GM12891 (cell line): ENCODE results near the gene NEGR1.

Experiments used
- DNase-seq: peaks from one replicate; pipeline ENCODE4 v3.0.0; 2011; ENCODE audit warnings: low spot score; ENCODE audit not compliant: insufficient read length
- FAIRE-seq: peaks from 2 replicates; lab custom pipeline; 2011; peaks lifted over from hg19 to GRCh38; lab: Jason Lieb, UNC
- PAX5 ChIP-seq: IDR thresholded peaks from 2 replicates; pipeline ENCODE4 v1.6.1; 2011; ENCODE audit warnings: low read length, moderate library complexity, mild to moderate bottlenecking; ENCODE audit not compliant: insufficient read depth, severe bottlenecking
- POLR2A ChIP-seq: IDR thresholded peaks from 2 replicates; pipeline ENCODE4 v1.6.1; 2011; ENCODE audit warnings: low read depth, low read length, control low read depth
- POLR2AphosphoS5 ChIP-seq: IDR thresholded peaks from 2 replicates; pipeline ENCODE4 v1.6.1; 2011; ENCODE audit warnings: low read depth, low read length, control low read depth
- POU2F2 ChIP-seq: IDR thresholded peaks from 2 replicates; pipeline ENCODE4 v1.6.1; 2011; ENCODE audit warnings: low read depth, mild to moderate bottlenecking, control low read depth, low read length, moderate library complexity
- SPI1 ChIP-seq: IDR thresholded peaks from 2 replicates; pipeline ENCODE4 v1.6.1; 2011; ENCODE audit warnings: low read depth, low read length, control low read depth
- TAF1 ChIP-seq: IDR thresholded peaks from 2 replicates; pipeline ENCODE4 v1.6.1; 2011; ENCODE audit warnings: low read depth, low read length, control low read depth

Gene NEGR1

GRCh38 chr1:72063364-72064044 is 218.8 kb downstream of the NEGR1 start:
- DNase-seq (no peak), FAIRE-seq (no peak)
- no peak for TF ChIP-seq TAF1
- no peak for TF ChIP-seq POU2F2
- no peak for TF ChIP-seq PAX5

- no peak for DNase-seq
- no peak for TF ChIP-seq POU2F2
- TF ChIP-seq TAF1: no peak
- TF ChIP-seq PAX5: no peak
- TF ChIP-seq POLR2AphosphoS5: no peak
- no peak for FAIRE-seq
Observed at GRCh38 chr1:72062584-72062983, 219.8 kb downstream of the NEGR1 start.

GRCh38 chr1:72060466-72061245 is 221.7 kb downstream of the NEGR1 start:
- DNase-seq: no peak
- no peak for FAIRE-seq
- TF ChIP-seq TAF1 (no peak), POLR2A (no peak), SPI1 (no peak), POU2F2 (no peak), POLR2AphosphoS5 (no peak), PAX5 (no peak)

- DNase-seq: no peak
- TF ChIP-seq POLR2AphosphoS5: no peak
- no peak for TF ChIP-seq PAX5
- TF ChIP-seq POU2F2: no peak
- TF ChIP-seq TAF1: no peak
- TF ChIP-seq SPI1: no peak
- TF ChIP-seq POLR2A: no peak
- no peak for FAIRE-seq
Observed at GRCh38 chr1:72056516-72056915, 225.8 kb downstream of the NEGR1 start.

- TF ChIP-seq SPI1 (no peak), POLR2AphosphoS5 (no peak), TAF1 (no peak), POLR2A (no peak), POU2F2 (no peak), PAX5 (no peak)
- FAIRE-seq: no peak
- DNase-seq: no peak
Observed at GRCh38 chr1:72051538-72051937, 230.8 kb downstream of the NEGR1 start.

- TF ChIP-seq POLR2A (no peak), TAF1 (no peak), SPI1 (no peak), POLR2AphosphoS5 (no peak), PAX5 (no peak)
- DNase-seq (no peak), FAIRE-seq (no peak)
Observed at GRCh38 chr1:72050551-72050950, 231.8 kb downstream of the NEGR1 start.

GRCh38 chr1:72037745-72038343 is 244.5 kb downstream of the NEGR1 start:
- FAIRE-seq: no peak
- DNase-seq: no peak
- TF ChIP-seq POLR2AphosphoS5: no peak
- no peak for TF ChIP-seq TAF1
- no peak for TF ChIP-seq POU2F2
- no peak for TF ChIP-seq PAX5
- TF ChIP-seq POLR2A: no peak
- TF ChIP-seq SPI1: no peak

- no peak for FAIRE-seq
- TF ChIP-seq SPI1 (no peak), POLR2A (no peak), PAX5 (no peak), TAF1 (no peak), POU2F2 (no peak), POLR2AphosphoS5 (no peak)
Observed at GRCh38 chr1:72034827-72035226, 247.5 kb downstream of the NEGR1 start.

GRCh38 chr1:72023063-72023930 is 259.0 kb downstream of the NEGR1 start:
- FAIRE-seq: no peak
- DNase-seq: no peak
- TF ChIP-seq TAF1 (no peak), POU2F2 (no peak), PAX5 (no peak), POLR2AphosphoS5 (no peak), POLR2A (no peak), SPI1 (no peak)

More at GRCh38 chr1:72034827-72035226, 247.5 kb downstream of the NEGR1 start:
- DNase-seq: no peak
